ENCODE results near the gene DMD.

DMD gene

GRCh38 chrX:32662516-32662915 is 548.8 kb downstream of the DMD start:
- TF ChIP-seq CTCF (IDR thresholded peaks at IDR 0.05; ENCODE audit: insufficient read depth, low read depth, low read length, missing control alignments): no peak
- DNase-seq (ENCODE audit: low read depth): no peak
- H3K4me3 ChIP-seq (ENCODE audit: low read depth, low read length): no peak overlapping the region

DNA sequence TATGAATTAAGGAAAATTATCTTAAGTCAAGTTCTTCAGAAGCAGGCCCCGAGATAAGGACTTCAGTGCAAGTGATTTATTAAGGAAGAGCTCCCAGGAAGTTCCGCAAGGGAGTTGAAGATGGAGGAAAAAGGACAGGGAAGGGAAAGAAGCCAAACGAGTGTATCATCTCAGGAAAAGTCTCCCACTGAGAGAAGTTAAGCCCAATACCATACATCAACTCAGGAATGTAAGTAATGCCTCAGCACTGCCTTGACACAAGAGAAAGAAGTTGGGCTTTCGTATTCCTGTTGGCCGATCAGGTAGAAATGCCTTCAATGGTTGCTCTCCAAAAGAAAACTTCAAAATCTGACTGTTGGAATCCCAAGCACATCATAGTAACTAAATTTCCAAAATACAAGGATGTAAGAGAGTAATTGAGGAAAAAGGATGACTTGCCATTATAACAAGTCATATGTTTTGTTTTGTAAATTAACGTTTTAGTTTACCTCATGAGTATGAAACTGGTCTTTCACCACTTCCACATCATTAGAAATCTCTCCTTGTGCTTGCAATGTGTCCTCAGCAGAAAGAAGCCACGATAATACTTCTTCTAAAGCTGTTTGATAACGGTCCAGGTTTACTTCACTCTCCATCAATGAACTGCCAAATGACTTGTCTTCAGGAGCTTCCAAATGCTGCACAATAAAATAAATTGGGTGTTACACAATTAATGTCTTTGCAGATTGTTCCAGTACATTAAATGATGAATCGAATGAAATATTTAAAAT is 566.7 kb downstream of the DMD start:
- H3K4me3 ChIP-seq (ENCODE audit: low read depth, low read length): no peak overlapping the region
- no peak for TF ChIP-seq CTCF (IDR thresholded peaks at IDR 0.05; ENCODE audit: insufficient read depth, low read depth, low read length, missing control alignments)
- DNase-seq (ENCODE audit: low read depth): no peak

DNA sequence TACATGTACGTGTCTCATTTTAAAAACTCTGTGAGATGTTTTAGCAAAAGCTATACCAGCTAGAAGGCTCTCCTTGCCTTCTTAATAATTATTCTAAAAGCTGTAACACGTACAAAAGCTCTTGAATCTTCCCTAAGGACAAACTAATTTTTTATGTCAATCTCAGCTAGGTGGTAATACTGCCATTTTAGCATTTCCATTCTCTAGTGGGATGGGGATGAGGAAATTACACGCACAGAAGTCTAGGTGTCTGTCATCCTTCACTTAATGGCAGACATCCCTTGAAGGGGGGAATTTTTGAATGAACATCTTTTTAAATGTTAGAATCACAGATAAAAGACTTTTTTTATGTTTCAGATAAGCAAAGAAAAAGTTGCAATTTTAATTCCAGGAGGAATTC is 569.1 kb downstream of the DMD start:
- no peak overlapping the region for H3K4me3 ChIP-seq (ENCODE audit: low read depth, low read length)
- DNase-seq (ENCODE audit: low read depth): no peak
- TF ChIP-seq CTCF (IDR thresholded peaks at IDR 0.05; ENCODE audit: insufficient read depth, low read depth, low read length, missing control alignments): no peak

GRCh38 chrX:32618154-32618553 is 593.2 kb downstream of the DMD start:
- no peak for TF ChIP-seq CTCF (IDR thresholded peaks at IDR 0.05; ENCODE audit: insufficient read depth, low read depth, low read length, missing control alignments)
- DNase-seq (ENCODE audit: low read depth): no peak
- no peak overlapping the region for H3K4me3 ChIP-seq (ENCODE audit: low read depth, low read length)

- H3K4me3 ChIP-seq (ENCODE audit: low read depth, low read length): no peak overlapping the region
- no peak for DNase-seq (ENCODE audit: low read depth)
- TF ChIP-seq CTCF (IDR thresholded peaks at IDR 0.05; ENCODE audit: insufficient read depth, low read depth, low read length, missing control alignments): no peak
Observed at GRCh38 chrX:32614707-32615106, 596.6 kb downstream of the DMD start.

- no peak for DNase-seq (ENCODE audit: low read depth)
- no peak for TF ChIP-seq CTCF (IDR thresholded peaks at IDR 0.05; ENCODE audit: insufficient read depth, low read depth, low read length, missing control alignments)
- H3K4me3 ChIP-seq (ENCODE audit: low read depth, low read length): no peak overlapping the region
Observed at GRCh38 chrX:32599156-32599555, 612.2 kb downstream of the DMD start.

GRCh38 chrX:32598707-32599106 is 612.6 kb downstream of the DMD start:
- DNase-seq (ENCODE audit: low read depth): no peak
- no peak for TF ChIP-seq CTCF (IDR thresholded peaks at IDR 0.05; ENCODE audit: insufficient read depth, low read depth, low read length, missing control alignments)
- no peak overlapping the region for H3K4me3 ChIP-seq (ENCODE audit: low read depth, low read length)
